GM19372 (cell line): ENCODE measurements around the gene VCP.
"Not testable (repeated sequence)": the region's sequence is repeated elsewhere in the genome, so short reads cannot be mapped to it uniquely, and the experiment has no call there.

Experiments used
- ATAC-seq: cut with Tn5 transposase; IDR thresholded peaks from one replicate; pipeline ENCODE4 v1.9.1; 2021; ENCODE audit warnings: mild to moderate bottlenecking, low read depth, moderate library complexity; ENCODE audit not compliant: unreplicated experiment

Gene VCP

GRCh38 chr9:35029241-35029640, 43.2 kb downstream of the VCP start:
- ATAC-seq, result no peak

- no peak for ATAC-seq
Observed at GRCh38 chr9:35028341-35028740, 44.1 kb downstream of the VCP start.

GRCh38 chr9:35027860-35028259, 44.6 kb downstream of the VCP start:
- no peak for ATAC-seq

GRCh38 chr9:35027374-35027773, 45.1 kb downstream of the VCP start:
- ATAC-seq, result no peak

- ATAC-seq, result no peak
Observed at GRCh38 chr9:35026671-35027070, 45.8 kb downstream of the VCP start.

- ATAC-seq, result not testable (repeated sequence)
Observed at GRCh38 chr9:35023443-35023842, 49.0 kb downstream of the VCP start.

GRCh38 chr9:35014517-35014916, 57.9 kb downstream of the VCP start:
- ATAC-seq, result no peak

- no peak for ATAC-seq
Observed at GRCh38 chr9:35010351-35010958, 62.0 kb downstream of the VCP start.
